HepG2 (cell line): Measurements from ENCODE around the gene FOXN3. TPM values are rescaled to one million over a fixed set of nuclear protein-coding genes. Genes with fewer than 3 reads are reported as not detected.

Experiments
- ATAC-seq: fragments of 200-7000 bp; cut with Tn5 transposase; 3 replicates; pipeline ENCODE4 v1.9.1; 2020; ENCODE audit warnings: mild to moderate bottlenecking, moderate library complexity
- BruUV-seq: library from RNA; stranded (reverse); fragments of 400-500 nt; replicated peaks from 2 replicates; lab custom pipeline; 2021; lab: Mats Ljungman, UMichigan
- CTCF ChIA-PET: fragments of 300-600 bp; formaldehyde crosslinking; extraction: SDS; loops from one replicate; lab custom pipeline; 2021; ENCODE audit warnings: low total read pairs, inconsistent platforms, low intra/inter-chr PET ratio; lab: Yijun Ruan, JAX
- POLR2A ChIA-PET: fragments of 350-600 bp; sonication (Branson Sonifier 250); formaldehyde crosslinking; loops from one replicate; lab custom pipeline; 2020; ENCODE audit warnings: antibody characterized with exemption, inconsistent platforms; lab: Yijun Ruan, JAX
- DNase-seq: peaks from one replicate; pipeline ENCODE4 v3.0.0-alpha.2; 2015; ENCODE audit warnings: low spot score
- FAIRE-seq: peaks from 3 replicates; lab custom pipeline; 2011; peaks lifted over from hg19 to GRCh38; lab: Jason Lieb, UNC
- H2AFZ ChIP-seq: one replicate; pipeline ENCODE4 v1.6.1; 2011; ENCODE audit warnings: low read length, inconsistent platforms
- H3K27ac ChIP-seq: fragments of 300-600 bp; 3 replicates; pipeline ENCODE4 v1.8.0; 2011; ENCODE audit warnings: mixed run types, mild to moderate bottlenecking, mixed read lengths, low read length, inconsistent platforms; ENCODE audit not compliant: insufficient read depth; ENCODE audit errors: extremely low read length
- H3K27me3 ChIP-seq, 2 experiments: fragments of 200-600 bp in 1 of 2; 2 replicates in 1 of 2; 3 replicates in 1 of 2; pipeline versions ENCODE4 v1.6.0 to v1.8.0; 2011; ENCODE audit warnings: low read length in 2 of 2, mild to moderate bottlenecking in 2 of 2, moderate library complexity in 2 of 2, inconsistent platforms in 1 of 2; ENCODE audit not compliant: insufficient read depth in 2 of 2, control insufficient read depth in 1 of 2
- H3K36me3 ChIP-seq, 2 experiments: fragments of 200-600 bp in 1 of 2; replicated peaks in 1 of 2; 2 replicates in 1 of 2; 3 replicates in 1 of 2; pipeline versions ENCODE4 v1.5.1 to v1.8.0; 2011; ENCODE audit warnings: low read length in 2 of 2, inconsistent platforms in 1 of 2; ENCODE audit not compliant: insufficient read depth in 2 of 2, control insufficient read depth in 1 of 2
- H3K4me1 ChIP-seq: 2 replicates; pipeline ENCODE4 v1.5.1; 2012; ENCODE audit warnings: low read length, inconsistent platforms; ENCODE audit not compliant: insufficient read depth
- H3K4me2 ChIP-seq: 2 replicates; pipeline ENCODE4 v1.6.0; 2011; ENCODE audit warnings: low read depth, low read length, inconsistent platforms
- H3K4me3 ChIP-seq, 3 experiments: fragments of 200-600 bp in 1 of 3; sonication (generic), shearing (Covaris generic) in 1 of 3; replicated peaks in 1 of 3; 2 replicates each; pipeline ENCODE4 v1.5.1; 2011 to 2016; ENCODE audit warnings: low read length in 3 of 3, inconsistent platforms in 2 of 3, low read depth in 2 of 3, mild to moderate bottlenecking in 2 of 3, control low read depth in 1 of 3, mixed read lengths in 1 of 3; ENCODE audit not compliant: insufficient read depth in 1 of 3
- H3K79me2 ChIP-seq: one replicate; pipeline ENCODE4 v1.6.1; 2011; ENCODE audit warnings: low read length, inconsistent platforms; ENCODE audit not compliant: insufficient read depth
- H3K9ac ChIP-seq: 2 replicates; pipeline ENCODE4 v1.6.0; 2011; ENCODE audit warnings: mild to moderate bottlenecking, low read depth, low read length, inconsistent platforms; ENCODE audit not compliant: insufficient read depth
- H3K9me3 ChIP-seq: 2 replicates; pipeline ENCODE4 v1.5.1; 2012; ENCODE audit warnings: mild to moderate bottlenecking, low read length
- H4K20me1 ChIP-seq: 2 replicates; pipeline ENCODE4 v1.6.0; 2011; ENCODE audit warnings: inconsistent platforms, mild to moderate bottlenecking, low read length, moderate library complexity; ENCODE audit not compliant: insufficient read depth
- GMEB1 ChIP-seq: sonication (generic); formaldehyde crosslinking; IDR thresholded peaks from 2 replicates; pipeline ENCODE4 v1.5.1; 2020; ENCODE audit warnings: missing genetic modification reagents, mild to moderate bottlenecking, borderline replicate concordance
- NR2F1 ChIP-seq, 2 experiments: fragments of 450-650 bp in 1 of 2; formaldehyde crosslinking in 1 of 2; IDR thresholded peaks; 2 replicates each; pipeline versions ENCODE4 v1.5.0 to v1.6.1; 2016 to 2020; ENCODE audit warnings: mild to moderate bottlenecking in 1 of 2, missing compliant biosample characterization in 1 of 2, missing genetic modification reagents in 1 of 2, moderate library complexity in 1 of 2
- RBM22 ChIP-seq: fragments of 200-400 bp; formaldehyde crosslinking; optimal IDR thresholded peaks from 2 replicates; pipeline ENCODE3; 2017; ENCODE audit warnings: mild to moderate bottlenecking, low read length, moderate library complexity
- WGBS: methylation state at CpG from one replicate; pipeline ENCODE4 v1.1.6; 2017; ENCODE audit warnings: low lambda C conversion rate; 5-methylcytosine and 5-hydroxymethylcytosine counted together
- in situ Hi-C: cut with HindIII; loops from 2 replicates; pipeline ENCODE4 v1.10.0; 2017; ENCODE audit warnings: low pct_unique_long_range_greater_than_20kb; ENCODE audit not compliant: extremely low pct_ligation_motif_present
- intact Hi-C: fragments of 100-400 bp; cut with micrococcal nuclease; formaldehyde crosslinking; loops from one replicate; pipeline ENCODE4 v1.10.0; 2022; ENCODE audit not compliant: unreplicated experiment
- polyA plus RNA-seq, 8 experiments: library from polyadenylated mRNA; depleted of rRNA in 3 of 8; stranded (reverse) in 7 of 8; unstranded in 1 of 8; fragments of >200 nt; fragmentation: Illumina TruSeq in 4 of 8; extraction: Trizol in 4 of 8; gene quantifications; 2 replicates each; pipeline versions ENCODE4 v1.2.1 to v1.2.3, GENCODE V29; 2011 to 2016; ENCODE audit warnings: low read depth in 4 of 8, missing spikeins in 1 of 8, mixed read lengths in 1 of 8; ENCODE audit not compliant: insufficient read depth in 1 of 8
- total RNA-seq, 5 experiments: library from RNA; depleted of rRNA; stranded (reverse); fragments of >200 nt; fragmentation: Illumina TruSeq; extraction: Trizol; gene quantifications; 2 replicates each; pipeline ENCODE4 v1.2.3, GENCODE V29; 2016; ENCODE audit warnings: low read depth in 1 of 5
- TF ChIP-seq, protein P1 (sequence below): sonication (generic); formaldehyde crosslinking; IDR thresholded peaks from 2 replicates; pipeline ENCODE4 v1.8.0; 2023; ENCODE audit warnings: mild to moderate bottlenecking, missing genetic modification reagents
- TF ChIP-seq, protein P2 (sequence below): sonication (generic); formaldehyde crosslinking; IDR thresholded peaks from 2 replicates; pipeline ENCODE4 v1.4.0; 2020; ENCODE audit warnings: missing genetic modification reagents, borderline replicate concordance

Gene FOXN3
- total and polyA plus RNA-seq, 2 of the 13 experiments (the other 11 are each of a cell fraction or from before 2014, with no cell fraction given): 32.4 to 70.2 TPM

- TF ChIP-seq, protein P1, sequence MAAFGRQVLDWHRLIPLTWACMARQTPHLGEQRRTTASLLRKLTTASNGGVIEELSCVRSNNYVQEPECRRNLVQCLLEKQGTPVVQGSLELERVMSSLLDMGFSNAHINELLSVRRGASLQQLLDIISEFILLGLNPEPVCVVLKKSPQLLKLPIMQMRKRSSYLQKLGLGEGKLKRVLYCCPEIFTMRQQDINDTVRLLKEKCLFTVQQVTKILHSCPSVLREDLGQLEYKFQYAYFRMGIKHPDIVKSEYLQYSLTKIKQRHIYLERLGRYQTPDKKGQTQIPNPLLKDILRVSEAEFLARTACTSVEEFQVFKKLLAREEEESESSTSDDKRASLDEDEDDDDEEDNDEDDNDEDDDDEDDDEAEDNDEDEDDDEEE (CRISPR knock-in tag): no peak
- no peak for TF ChIP-seq GMEB1 (CRISPR knock-in tag)
- TF ChIP-seq NR2F1 (CRISPR knock-in tag; IDR thresholded peaks at IDR 0.05): no peak
Measured at GRCh38 chr14:89243286-89243685, 173.7 kb downstream of the FOXN3 start (continued).

GRCh38 chr14:89242652-89243279 is 174.3 kb downstream of the FOXN3 start:
- H2AFZ ChIP-seq: no peak overlapping the region
- TF ChIP-seq, protein P2, sequence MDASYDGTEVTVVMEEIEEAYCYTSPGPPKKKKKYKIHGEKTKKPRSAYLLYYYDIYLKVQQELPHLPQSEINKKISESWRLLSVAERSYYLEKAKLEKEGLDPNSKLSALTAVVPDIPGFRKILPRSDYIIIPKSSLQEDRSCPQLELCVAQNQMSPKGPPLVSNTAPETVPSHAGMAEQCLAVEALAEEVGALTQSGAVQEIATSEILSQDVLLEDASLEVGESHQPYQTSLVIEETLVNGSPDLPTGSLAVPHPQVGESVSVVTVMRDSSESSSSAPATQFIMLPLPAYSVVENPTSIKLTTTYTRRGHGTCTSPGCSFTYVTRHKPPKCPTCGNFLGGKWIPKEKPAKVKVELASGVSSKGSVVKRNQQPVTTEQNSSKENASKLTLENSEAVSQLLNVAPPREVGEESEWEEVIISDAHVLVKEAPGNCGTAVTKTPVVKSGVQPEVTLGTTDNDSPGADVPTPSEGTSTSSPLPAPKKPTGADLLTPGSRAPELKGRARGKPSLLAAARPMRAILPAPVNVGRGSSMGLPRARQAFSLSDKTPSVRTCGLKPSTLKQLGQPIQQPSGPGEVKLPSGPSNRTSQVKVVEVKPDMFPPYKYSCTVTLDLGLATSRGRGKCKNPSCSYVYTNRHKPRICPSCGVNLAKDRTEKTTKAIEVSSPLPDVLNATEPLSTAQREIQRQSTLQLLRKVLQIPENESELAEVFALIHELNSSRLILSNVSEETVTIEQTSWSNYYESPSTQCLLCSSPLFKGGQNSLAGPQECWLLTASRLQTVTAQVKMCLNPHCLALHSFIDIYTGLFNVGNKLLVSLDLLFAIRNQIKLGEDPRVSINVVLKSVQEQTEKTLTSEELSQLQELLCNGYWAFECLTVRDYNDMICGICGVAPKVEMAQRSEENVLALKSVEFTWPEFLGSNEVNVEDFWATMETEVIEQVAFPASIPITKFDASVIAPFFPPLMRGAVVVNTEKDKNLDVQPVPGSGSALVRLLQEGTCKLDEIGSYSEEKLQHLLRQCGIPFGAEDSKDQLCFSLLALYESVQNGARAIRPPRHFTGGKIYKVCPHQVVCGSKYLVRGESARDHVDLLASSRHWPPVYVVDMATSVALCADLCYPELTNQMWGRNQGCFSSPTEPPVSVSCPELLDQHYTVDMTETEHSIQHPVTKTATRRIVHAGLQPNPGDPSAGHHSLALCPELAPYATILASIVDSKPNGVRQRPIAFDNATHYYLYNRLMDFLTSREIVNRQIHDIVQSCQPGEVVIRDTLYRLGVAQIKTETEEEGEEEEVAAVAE: no peak
- peak; percentile 31 for TF ChIP-seq RBM22
- DNase-seq (no peak), ATAC-seq (no peak), FAIRE-seq (no peak)
- H3K27me3 ChIP-seq: no peaks in the 10 kb centered on the region
- H3K4me3 ChIP-seq: no peak overlapping the region
- H4K20me1 ChIP-seq: peaks cover 32% of the 10 kb centered on the region
- H3K27ac ChIP-seq: no peak overlapping the region
- H3K79me2 ChIP-seq: peaks cover 37% of the 10 kb centered on the region
- intact Hi-C loops (no loop called here), in situ Hi-C loops (loop anchor here (25.0 kb wide), 1 partner anchor 670 kb away; no protein-coding TSS in a partner anchor)
- WGBS: 85% methylated on average over 9 of the region's 9 CpGs
- H3K4me2 ChIP-seq: no peak overlapping the region
- peaks cover 24% of the 10 kb centered on the region for H3K4me1 ChIP-seq
- no peaks in the 10 kb centered on the region for H3K9me3 ChIP-seq
- ChIA-PET CTCF (no interaction called here), POLR2A (no interaction called here)
- no TSS peak for BruUV-seq
- H3K9ac ChIP-seq: no peak overlapping the region
- peaks cover 10 to 28% of the 10 kb centered on the region in 2 experiments for H3K36me3 ChIP-seq
